Midbrain (tissue), 1 donor: ENCODE measurements around the gene ACBD6.

Source experiments
- DNase-seq: peaks from one replicate; lab custom pipeline; 2025; lab: John Stamatoyannopoulos, UW

The ACBD6 gene

GRCh38 chr1:180370597-180370996 is 131.8 kb downstream of the ACBD6 start:
- DNase-seq = no peak

GRCh38 chr1:180370188-180370587 is 132.2 kb downstream of the ACBD6 start:
- no peak for DNase-seq

- DNase-seq = no peak
These were observed 133.3 kb downstream of the ACBD6 start for GRCh38 chr1:180369061-180369460.

GRCh38 chr1:180366371-180367068 is 135.9 kb downstream of the ACBD6 start:
- no peak for DNase-seq

- no peak for DNase-seq
These were observed 137.3 kb downstream of the ACBD6 start for GRCh38 chr1:180365039-180365438.

- no peak for DNase-seq
These were observed 139.0 kb downstream of the ACBD6 start for GRCh38 chr1:180363246-180363995.

- DNase-seq = no peak
These were observed 141.9 kb downstream of the ACBD6 start for GRCh38 chr1:180360333-180361075.

GRCh38 chr1:180358649-180359048 is 143.7 kb downstream of the ACBD6 start:
- peak; percentile 9 for DNase-seq

GRCh38 chr1:180353945-180354344 is 148.4 kb downstream of the ACBD6 start:
- no peak for DNase-seq

- no peak for DNase-seq
These were observed 149.8 kb downstream of the ACBD6 start for GRCh38 chr1:180352588-180352987.

GRCh38 chr1:180352021-180352420 is 150.4 kb downstream of the ACBD6 start:
- no peak for DNase-seq

- no peak for DNase-seq
These were observed 157.2 kb downstream of the ACBD6 start for GRCh38 chr1:180345148-180345547.

- DNase-seq = no peak
These were observed 158.2 kb downstream of the ACBD6 start for GRCh38 chr1:180343921-180344769.

- no peak for DNase-seq
These were observed 175.3 kb downstream of the ACBD6 start for GRCh38 chr1:180327089-180327488.

GRCh38 chr1:180312926-180313325 is 189.5 kb downstream of the ACBD6 start:
- no peak for DNase-seq

- DNase-seq = no peak
These were observed 191.2 kb downstream of the ACBD6 start for GRCh38 chr1:180311011-180311730.

GRCh38 chr1:180310095-180310494 is 192.3 kb downstream of the ACBD6 start:
- no peak for DNase-seq

- no peak for DNase-seq
These were observed 193.0 kb downstream of the ACBD6 start for GRCh38 chr1:180309338-180309737.

GRCh38 chr1:180301135-180301742 is 201.1 kb downstream of the ACBD6 start:
- DNase-seq = no peak

GRCh38 chr1:180299479-180300221 is 202.7 kb downstream of the ACBD6 start:
- DNase-seq = no peak
